Breast epithelium (tissue), 3 donors: ENCODE results near the gene FAM153A.
"Not testable (repeated sequence)": the region's sequence is repeated elsewhere in the genome, so short reads cannot be mapped to it uniquely, and the experiment has no call there.

Source experiments
- CTCF ChIP-seq, 3 donors: fragments of 450-650 bp; IDR thresholded peaks; one replicate each; pipeline ENCODE4 v1.5.1; 2016 to 2017; ENCODE audit warnings: antibody characterized with exemption in 3 of 3, mild to moderate bottlenecking in 3 of 3, moderate library complexity in 3 of 3
- POLR2A ChIP-seq: fragments of 450-650 bp; IDR thresholded peaks from one replicate; pipeline ENCODE4 v1.6.1; 2016; ENCODE audit warnings: antibody characterized with exemption, mild to moderate bottlenecking, moderate library complexity

DNA sequence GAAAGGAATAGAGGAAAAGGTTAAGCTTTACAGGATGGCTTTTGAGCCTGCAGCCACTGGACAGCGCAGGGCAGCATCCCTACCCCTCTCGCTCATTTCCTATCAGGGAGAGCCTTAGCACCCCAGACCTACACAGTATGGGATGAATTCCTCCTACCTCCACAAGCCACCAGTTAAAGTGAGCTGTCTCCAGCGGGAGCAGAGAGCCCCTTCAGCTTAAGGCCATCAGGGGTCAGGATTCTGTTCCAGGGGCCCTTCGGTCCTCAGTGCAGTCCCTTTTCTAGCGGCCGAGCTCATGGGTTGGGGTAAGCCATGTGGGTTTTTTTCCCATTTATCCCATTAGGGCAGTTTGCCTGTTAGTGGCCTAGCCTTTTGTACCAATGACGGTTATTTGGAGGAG lies 89.7 kb downstream of the FAM153A start:
- not testable (repeated sequence) for TF ChIP-seq CTCF (IDR thresholded peaks at IDR 0.05); POLR2A
